Body of pancreas (tissue), 4 donors: ENCODE data around the gene HS1BP3. TPM values are rescaled to one million over a fixed set of nuclear protein-coding genes. Genes with fewer than 3 reads are reported as not detected.

ENCODE experiments used
- ATAC-seq: fragments of 150-250 bp; one replicate; pipeline ENCODE4 v1.9.1; 2016
- DNase-seq, 4 donors: peaks; one replicate each; pipeline ENCODE4 v3.0.0-alpha.2; 2019
- H3K27ac ChIP-seq, 4 donors: fragments of 200-600 bp; sonication (generic); 1 replicate in 3 of 4; 2 replicates in 1 of 4; pipeline versions ENCODE4 v1.5.1 to v1.6.1; 2016 to 2019; ENCODE audit warnings: mild to moderate bottlenecking in 1 of 4, mixed read lengths in 1 of 4, moderate library complexity in 1 of 4
- H3K27me3 ChIP-seq, 2 donors: fragments of 200-600 bp; sonication (generic); one replicate each; pipeline ENCODE4 v1.6.0; 2016; ENCODE audit warnings: mild to moderate bottlenecking in 1 of 2
- H3K36me3 ChIP-seq, 2 donors: fragments of 200-600 bp; sonication (generic); replicated peaks in 1 of 2; 2 replicates each; pipeline ENCODE4 v1.5.1; 2016; ENCODE audit warnings: low read depth in 2 of 2; ENCODE audit not compliant: insufficient read depth in 1 of 2
- H3K4me1 ChIP-seq: fragments of 200-600 bp; sonication (generic); one replicate; pipeline ENCODE4 v1.6.0; 2016
- H3K4me3 ChIP-seq, 2 donors: fragments of 200-600 bp; sonication (generic); 1 replicate in 1 of 2; 2 replicates in 1 of 2; pipeline ENCODE4 v1.5.1; 2016 to 2019
- H3K9me3 ChIP-seq, 3 donors: fragments of 200-600 bp; sonication (generic); 1 replicate in 2 of 3; 2 replicates in 1 of 3; pipeline ENCODE4 v1.5.1; 2016
- POLR2A ChIP-seq, 3 donors: fragments of 450-650 bp; IDR thresholded peaks; one replicate each; pipeline ENCODE4 v1.6.1; 2016; ENCODE audit warnings: antibody characterized with exemption in 3 of 3, mild to moderate bottlenecking in 2 of 3
- WGBS, 2 donors: methylation state at CpG; one replicate each; pipeline ENCODE4 v1.1.5; 2017; 5-methylcytosine and 5-hydroxymethylcytosine counted together
- intact Hi-C: fragments of 100-400 bp; cut with DNase I; formaldehyde crosslinking; loops from one replicate; pipeline ENCODE4 v1.15.1; 2023
- total RNA-seq, 2 donors: library from RNA; depleted of rRNA; stranded (reverse); fragments of >200 nt; gene quantifications; one replicate each; pipeline ENCODE4 v1.1.0, GENCODE V29; 2016
- TF ChIP-seq, protein P1 (sequence below), 7 experiments: fragments of 450-650 bp in 4 of 7; fragments of 200-600 bp in 3 of 7; sonication (generic) in 3 of 7; IDR thresholded peaks; one replicate each; pipeline ENCODE4 v1.5.1; 2016 to 2019; ENCODE audit warnings: antibody characterized with exemption in 7 of 7

Gene HS1BP3
- total RNA-seq, 2 donors from 2014 or later: 21.1 to 23.1 TPM

DNA sequence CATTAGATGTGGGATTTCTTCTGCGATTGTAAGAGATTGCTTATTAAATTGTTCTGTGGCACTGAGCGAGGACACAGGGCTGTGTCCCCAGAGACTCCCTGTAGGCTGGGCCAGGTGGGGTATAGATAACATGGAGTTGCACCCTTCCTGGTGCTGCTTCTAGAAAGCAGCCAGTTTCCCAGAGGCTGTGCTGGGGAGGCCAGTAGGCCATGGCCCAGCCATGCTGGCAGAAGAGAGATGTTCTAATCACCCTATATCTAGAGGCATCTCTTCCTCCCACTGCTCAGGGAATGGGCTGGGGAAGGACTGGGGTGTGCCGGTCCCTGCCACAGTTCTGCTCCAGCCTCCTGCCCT, 66.9 kb downstream of the HS1BP3 start:
- Histone ChIP-seq H3K4me1 (peaks cover 38% of the 10 kb centered on the region), H3K27me3 (no peaks in the 10 kb centered on the region), H3K27ac (peak overlapping the region; percentile 70 to 88 (median 76)), H3K36me3 (no peaks in the 10 kb centered on the region), H3K9me3 (no peaks in the 10 kb centered on the region), H3K4me3 (no peak overlapping the region)
- intact Hi-C loops: no loop called here
- no peak for ATAC-seq
- no peak for TF ChIP-seq POLR2A (IDR thresholded peaks at IDR 0.05)
- TF ChIP-seq, protein P1, sequence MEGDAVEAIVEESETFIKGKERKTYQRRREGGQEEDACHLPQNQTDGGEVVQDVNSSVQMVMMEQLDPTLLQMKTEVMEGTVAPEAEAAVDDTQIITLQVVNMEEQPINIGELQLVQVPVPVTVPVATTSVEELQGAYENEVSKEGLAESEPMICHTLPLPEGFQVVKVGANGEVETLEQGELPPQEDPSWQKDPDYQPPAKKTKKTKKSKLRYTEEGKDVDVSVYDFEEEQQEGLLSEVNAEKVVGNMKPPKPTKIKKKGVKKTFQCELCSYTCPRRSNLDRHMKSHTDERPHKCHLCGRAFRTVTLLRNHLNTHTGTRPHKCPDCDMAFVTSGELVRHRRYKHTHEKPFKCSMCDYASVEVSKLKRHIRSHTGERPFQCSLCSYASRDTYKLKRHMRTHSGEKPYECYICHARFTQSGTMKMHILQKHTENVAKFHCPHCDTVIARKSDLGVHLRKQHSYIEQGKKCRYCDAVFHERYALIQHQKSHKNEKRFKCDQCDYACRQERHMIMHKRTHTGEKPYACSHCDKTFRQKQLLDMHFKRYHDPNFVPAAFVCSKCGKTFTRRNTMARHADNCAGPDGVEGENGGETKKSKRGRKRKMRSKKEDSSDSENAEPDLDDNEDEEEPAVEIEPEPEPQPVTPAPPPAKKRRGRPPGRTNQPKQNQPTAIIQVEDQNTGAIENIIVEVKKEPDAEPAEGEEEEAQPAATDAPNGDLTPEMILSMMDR (IDR thresholded peaks at IDR 0.05): no peak
- DNase-seq: no peak
- 51 to 66% methylated on average over 3 of the region's 3 CpGs for WGBS, 2 donors

DNA sequence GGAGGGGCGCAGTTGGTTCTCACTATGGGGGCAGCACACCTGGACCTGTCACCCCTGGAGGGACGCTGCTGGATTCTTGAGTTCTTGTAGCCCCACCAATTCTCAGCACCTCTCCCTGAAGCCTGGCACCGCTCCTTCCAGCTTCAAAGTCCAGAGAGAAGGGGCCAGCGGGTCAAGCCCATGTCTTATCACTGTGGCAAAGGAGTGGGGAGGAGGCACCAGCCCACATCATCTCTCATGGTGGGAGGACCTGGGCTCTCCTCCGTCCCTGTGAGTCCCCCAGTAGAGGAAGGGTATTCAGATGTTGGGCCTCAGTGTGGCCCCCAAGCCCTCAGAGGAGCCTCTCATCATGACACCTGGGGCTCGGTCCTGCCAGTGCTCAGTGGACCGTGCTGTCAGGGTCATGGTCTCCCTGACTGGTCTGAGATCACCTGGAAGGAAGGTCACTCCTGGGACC, 67.4 kb downstream of the HS1BP3 start:
- TF ChIP-seq, protein P1 (IDR thresholded peaks at IDR 0.05): no peak
- TF ChIP-seq POLR2A (IDR thresholded peaks at IDR 0.05): peak in 1 of 3 donors; percentile 2
- DNase-seq (no peak), ATAC-seq (no peak)
- no peak overlapping the region for H3K4me3 ChIP-seq
- intact Hi-C loops: no loop called here
- H3K27me3 ChIP-seq: no peaks in the 10 kb centered on the region
- peak overlapping the region; percentile 70 to 88 (median 76) for H3K27ac ChIP-seq
- 78 to 81% methylated on average over 6 to 7 of the region's 7 CpGs for WGBS, 2 donors
- H3K4me1 ChIP-seq: peaks cover 44% of the 10 kb centered on the region
- H3K36me3 ChIP-seq: no peaks in the 10 kb centered on the region
- H3K9me3 ChIP-seq: no peaks in the 10 kb centered on the region

DNA sequence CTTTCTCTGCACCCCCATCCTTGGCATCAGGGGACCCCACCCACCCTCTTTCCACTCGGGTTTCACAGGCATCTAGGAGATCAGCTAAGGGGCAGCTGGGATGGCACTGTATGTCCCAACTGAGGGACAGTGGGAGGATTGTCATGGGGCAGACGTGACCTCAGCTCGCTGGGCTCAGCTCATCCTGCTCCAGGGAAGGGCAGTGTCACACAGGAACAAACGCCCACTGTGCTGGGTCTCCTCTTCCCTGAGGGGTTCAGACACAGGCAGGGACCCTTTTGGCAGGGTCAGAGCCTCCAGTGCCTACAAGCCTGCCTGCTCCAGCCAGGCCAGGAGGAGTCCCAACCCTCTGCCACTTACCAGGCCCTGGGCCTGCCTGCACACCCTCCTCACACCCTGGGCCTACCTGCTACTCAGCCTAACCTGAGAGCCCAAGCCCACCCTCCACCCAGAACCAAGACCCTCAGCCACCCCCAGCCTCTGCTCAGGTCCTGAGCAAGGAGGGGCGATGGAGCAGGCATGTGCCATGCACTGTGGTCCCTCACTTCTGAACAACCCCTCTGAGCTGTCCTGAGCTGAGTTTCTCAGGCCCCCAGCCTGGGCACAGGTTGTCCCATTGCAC, 68.2 kb downstream of the HS1BP3 start:
- H3K27me3 ChIP-seq: no peaks in the 10 kb centered on the region
- H3K4me1 ChIP-seq: peaks cover 47% of the 10 kb centered on the region
- no peaks in the 10 kb centered on the region for H3K9me3 ChIP-seq
- no peak for DNase-seq
- H3K36me3 ChIP-seq: no peaks in the 10 kb centered on the region
- TF ChIP-seq POLR2A (IDR thresholded peaks at IDR 0.05): no peak
- TF ChIP-seq, protein P1 (IDR thresholded peaks at IDR 0.05): no peak
- intact Hi-C loops: no loop called here
- WGBS, 2 donors: 81 to 95% methylated on average over 3 to 5 of the region's 5 CpGs
- no peak for ATAC-seq
- H3K27ac ChIP-seq: no peak overlapping the region
- H3K4me3 ChIP-seq: no peak overlapping the region

DNA sequence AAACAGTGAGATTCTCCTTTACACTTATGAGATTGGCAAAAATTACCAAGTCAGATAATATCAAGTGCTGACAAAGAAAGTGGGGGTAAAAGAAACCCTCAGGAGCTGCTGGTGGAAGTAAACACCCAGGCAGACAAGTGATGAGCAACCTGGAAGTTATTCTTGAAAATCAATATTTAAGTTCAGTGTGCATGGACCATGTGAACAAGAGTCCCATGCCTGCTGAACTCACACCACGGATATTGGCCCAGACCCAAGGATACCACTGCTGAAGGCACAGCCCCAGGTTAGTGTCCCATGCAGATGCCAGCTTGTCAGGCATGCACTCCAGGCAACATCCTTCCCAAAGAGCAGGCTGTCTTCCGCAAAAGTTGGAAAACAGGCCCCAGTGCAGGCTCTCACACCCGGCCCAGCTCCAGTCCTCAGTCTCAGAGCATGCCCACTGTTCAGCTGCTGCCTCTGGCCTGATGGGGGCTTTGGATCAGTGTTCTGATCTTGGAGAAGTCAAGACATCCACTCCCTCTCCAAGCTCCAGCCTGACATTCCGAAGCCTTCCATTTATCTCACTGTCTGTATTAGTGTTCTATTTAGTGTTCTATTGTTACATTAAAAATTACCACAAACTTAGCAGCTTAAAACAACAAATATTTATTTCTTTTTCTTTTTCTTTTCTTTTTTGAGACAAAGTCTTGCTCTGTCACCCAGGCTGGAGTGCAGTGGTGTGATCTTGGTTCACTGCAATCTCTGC, 70.0 kb downstream of the HS1BP3 start:
- WGBS, 2 donors: 86% methylated on average over 4 of the region's 4 CpGs
- H3K4me1 ChIP-seq: peaks cover 44% of the 10 kb centered on the region
- H3K4me3 ChIP-seq: no peak overlapping the region
- DNase-seq (no peak), ATAC-seq (no peak)
- no peaks in the 10 kb centered on the region for H3K9me3 ChIP-seq
- no peak overlapping the region for H3K27ac ChIP-seq
- no peaks in the 10 kb centered on the region for H3K36me3 ChIP-seq
- no peaks in the 10 kb centered on the region for H3K27me3 ChIP-seq
- intact Hi-C loops: no loop called here
- TF ChIP-seq, protein P1 (IDR thresholded peaks at IDR 0.05): no peak
- no peak for TF ChIP-seq POLR2A (IDR thresholded peaks at IDR 0.05)
